SU-DHL-6 (cell line): ENCODE data around the gene CLTC.

ENCODE experiments used
- CTCF ChIP-seq: fragments of 200-600 bp; sonication (generic); IDR thresholded peaks from one replicate; pipeline ENCODE4 v1.5.1; 2017; ENCODE audit warnings: antibody characterized with exemption, mild to moderate bottlenecking, low read length, moderate library complexity; ENCODE audit not compliant: insufficient read depth, poor library complexity, severe bottlenecking
- EZH2phosphoT487 ChIP-seq: fragments of 200-600 bp; sonication (generic), shearing (Covaris generic); conservative IDR thresholded peaks from 2 replicates; pipeline ENCODE4 v1.6.1; 2018; ENCODE audit warnings: mild to moderate bottlenecking, antibody characterized with exemption, low read length, moderate library complexity, mixed read lengths

GRCh38 chr17:59711936-59712335, 92.2 kb downstream of the CLTC start:
- no peak for TF ChIP-seq CTCF
- TF ChIP-seq EZH2phosphoT487 = no peak
